Ectodermal cell (in vitro differentiated cells): Measurements from ENCODE around the gene RUNDC3A. TPM values are rescaled to one million over a fixed set of nuclear protein-coding genes. Genes with fewer than 3 reads are reported as not detected.

Experiments
- H3K27ac ChIP-seq: 2 replicates; pipeline ENCODE4 v1.7.0; 2013; ENCODE audit warnings: mild to moderate bottlenecking, low read depth, low read length; ENCODE audit not compliant: insufficient read depth, poor library complexity, severe bottlenecking
- H3K27me3 ChIP-seq: 2 replicates; pipeline ENCODE4 v1.7.0; 2013; ENCODE audit warnings: mild to moderate bottlenecking, low read length; ENCODE audit not compliant: insufficient read depth, control insufficient read depth, poor library complexity, severe bottlenecking
- H3K36me3 ChIP-seq: one replicate; pipeline ENCODE4 v1.7.0; 2013; ENCODE audit warnings: low read length; ENCODE audit not compliant: control insufficient read depth, insufficient read depth
- H3K4me1 ChIP-seq: one replicate; pipeline ENCODE4 v1.7.0; 2013; ENCODE audit warnings: low read length; ENCODE audit not compliant: control insufficient read depth, insufficient read depth
- H3K4me3 ChIP-seq: 2 replicates; pipeline ENCODE4 v1.7.0; 2013; ENCODE audit warnings: low read depth, low read length, control low read depth; ENCODE audit not compliant: insufficient read depth
- H3K9me3 ChIP-seq: 2 replicates; pipeline ENCODE4 v1.7.0; 2013; ENCODE audit warnings: mild to moderate bottlenecking, low read length, moderate library complexity; ENCODE audit not compliant: control insufficient read depth
- WGBS, 2 experiments: methylation state at CpG; one replicate each; pipeline ENCODE4 v1.1.7; 2013; ENCODE audit warnings: missing lambda C conversion rate in 2 of 2; 5-methylcytosine and 5-hydroxymethylcytosine counted together
- polyA plus RNA-seq, 4 experiments: library from polyadenylated mRNA; stranded (reverse); fragments of 50-300 nt; gene quantifications; one replicate each; pipeline ENCODE4 v1.2.3, GENCODE V29; 2013

The RUNDC3A gene
- 1.4 TPM for polyA plus RNA-seq (2013, experiment 1 of 4)
- 1.8 TPM for polyA plus RNA-seq (2013, experiment 2 of 4)
- 2.2 TPM for polyA plus RNA-seq (2013, experiment 3 of 4)
- polyA plus RNA-seq (2013, experiment 4 of 4) = 1.5 TPM

- peaks cover 18% of the 10 kb centered on the region for H3K4me1 ChIP-seq
- H3K9me3 ChIP-seq = no peaks in the 10 kb centered on the region
- peaks cover 30% of the 10 kb centered on the region for H3K27me3 ChIP-seq
- no peaks in the 10 kb centered on the region for H3K36me3 ChIP-seq
- 0 to 1% methylated on average over 39 of the region's 39 CpGs for WGBS, 2 experiments
- H3K27ac ChIP-seq = peak within 1 kb of the TSS; percentile 55
- H3K4me3 ChIP-seq = peak within 1 kb of the TSS; percentile 47
Measured at GRCh38 chr17:44308320-44308818, at the start of gene RUNDC3A. Gene RUNDC3A, plus strand, starts transcription at chr17:44308601. Its CDS starts 232 bp downstream, at chr17:44308833.

DNA sequence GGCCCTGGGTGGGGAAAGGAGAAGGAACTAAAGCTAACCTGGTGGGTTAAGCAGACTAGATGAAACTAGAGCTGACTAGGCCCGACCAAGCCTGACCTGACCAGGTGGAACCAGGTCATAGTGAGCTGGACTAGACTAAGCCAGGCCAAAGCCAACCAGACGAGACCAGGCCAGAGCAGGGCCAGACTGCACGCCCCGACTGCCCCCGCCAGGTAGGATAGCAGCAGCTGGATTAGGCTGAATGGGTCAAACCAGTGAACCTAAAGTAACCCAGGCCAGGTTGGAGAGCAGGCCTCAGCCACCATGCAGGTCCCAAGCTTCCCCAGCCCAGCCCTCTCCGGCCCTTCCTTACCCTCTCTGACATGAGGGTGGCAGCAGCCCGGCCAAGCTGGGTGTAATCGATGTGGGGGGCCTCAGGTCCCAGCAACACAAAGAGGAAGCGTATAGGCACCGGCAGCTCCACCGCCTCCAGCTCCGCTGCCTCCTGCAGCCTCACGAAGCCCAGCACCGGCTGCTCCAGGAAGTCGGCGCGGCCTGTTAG is 49.5 kb upstream of the RUNDC3A start:
- H3K27ac ChIP-seq = no peak overlapping the region
- no peaks in the 10 kb centered on the region for H3K27me3 ChIP-seq
- no peaks in the 10 kb centered on the region for H3K4me1 ChIP-seq
- H3K36me3 ChIP-seq = no peaks in the 10 kb centered on the region
- no peaks in the 10 kb centered on the region for H3K9me3 ChIP-seq
- no peak overlapping the region for H3K4me3 ChIP-seq
- 91% methylated on average over 17 of the region's 17 CpGs for WGBS, 2 experiments

GRCh38 chr17:44260296-44260695 is 48.1 kb upstream of the RUNDC3A start:
- Histone ChIP-seq H3K27me3 (no peaks in the 10 kb centered on the region), H3K9me3 (no peaks in the 10 kb centered on the region), H3K27ac (no peak overlapping the region), H3K4me3 (no peak overlapping the region), H3K36me3 (no peaks in the 10 kb centered on the region), H3K4me1 (no peaks in the 10 kb centered on the region)
- 93 to 96% methylated on average over 6 of the region's 6 CpGs for WGBS, 2 experiments

DNA sequence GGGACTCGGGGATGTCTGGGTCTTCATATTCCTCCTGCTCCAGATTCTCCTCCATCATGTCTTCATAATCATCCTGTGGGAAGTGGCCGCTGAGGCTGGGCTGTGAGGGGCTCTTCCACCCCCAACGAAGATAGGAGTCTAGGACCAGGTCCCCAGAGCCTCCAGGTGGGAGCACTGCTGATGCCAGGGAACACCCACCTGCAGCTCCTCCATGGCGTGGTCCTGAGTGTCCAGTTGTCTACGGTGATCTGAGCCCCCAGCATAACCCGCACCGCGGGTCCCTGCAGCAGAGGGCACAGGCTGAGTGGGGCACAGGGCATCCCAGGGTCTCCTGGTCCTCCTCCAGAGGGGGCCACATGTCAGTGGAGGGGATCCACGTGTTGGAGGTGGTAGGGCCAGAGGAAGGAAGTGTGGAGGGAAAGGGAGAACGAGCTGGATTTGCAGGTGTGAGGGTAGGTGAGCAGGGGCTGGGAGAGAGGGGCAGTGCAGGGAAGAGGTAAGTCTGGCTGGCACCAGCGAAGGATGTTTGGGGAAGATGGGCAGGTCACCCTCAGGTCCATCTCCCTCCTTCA is 45.7 kb upstream of the RUNDC3A start:
- Histone ChIP-seq H3K36me3 (no peaks in the 10 kb centered on the region), H3K4me1 (no peaks in the 10 kb centered on the region), H3K27ac (no peak overlapping the region), H3K9me3 (no peaks in the 10 kb centered on the region), H3K4me3 (no peak overlapping the region), H3K27me3 (no peaks in the 10 kb centered on the region)
- 82 to 85% methylated on average over 11 of the region's 11 CpGs for WGBS, 2 experiments

DNA sequence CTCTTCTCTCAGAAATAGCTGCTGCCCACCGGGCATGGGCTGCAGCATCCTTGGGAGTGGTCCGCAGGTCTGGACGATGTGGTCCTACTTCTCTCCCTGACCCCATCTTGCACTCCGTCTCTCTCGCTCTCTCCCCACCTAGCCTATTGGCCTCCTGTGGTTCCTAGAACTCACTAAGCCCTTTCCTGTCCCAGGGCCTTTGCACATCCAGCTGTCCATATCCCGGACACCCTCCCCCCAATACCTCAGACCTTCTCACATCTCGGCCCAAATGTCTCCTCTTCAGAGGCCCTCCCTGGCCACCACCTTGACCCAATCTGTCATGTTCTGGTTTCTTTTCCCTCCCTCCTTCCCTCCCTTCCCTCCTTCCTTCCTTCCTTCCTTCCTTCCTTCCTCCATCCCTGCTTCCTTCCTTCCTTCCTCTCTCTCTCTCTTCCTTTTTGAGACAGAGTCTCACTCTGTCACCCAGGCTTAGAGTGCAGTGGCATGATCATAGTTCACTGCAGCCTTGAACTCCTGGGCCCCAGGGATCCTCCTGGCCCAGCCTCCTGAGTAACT is 45.0 kb upstream of the RUNDC3A start:
- Histone ChIP-seq H3K27me3 (no peaks in the 10 kb centered on the region), H3K4me3 (no peak overlapping the region), H3K4me1 (peaks cover 2% of the 10 kb centered on the region), H3K9me3 (no peaks in the 10 kb centered on the region), H3K36me3 (no peaks in the 10 kb centered on the region), H3K27ac (no peak overlapping the region)
- WGBS, 2 experiments = 91% methylated on average over 7 of the region's 7 CpGs

DNA sequence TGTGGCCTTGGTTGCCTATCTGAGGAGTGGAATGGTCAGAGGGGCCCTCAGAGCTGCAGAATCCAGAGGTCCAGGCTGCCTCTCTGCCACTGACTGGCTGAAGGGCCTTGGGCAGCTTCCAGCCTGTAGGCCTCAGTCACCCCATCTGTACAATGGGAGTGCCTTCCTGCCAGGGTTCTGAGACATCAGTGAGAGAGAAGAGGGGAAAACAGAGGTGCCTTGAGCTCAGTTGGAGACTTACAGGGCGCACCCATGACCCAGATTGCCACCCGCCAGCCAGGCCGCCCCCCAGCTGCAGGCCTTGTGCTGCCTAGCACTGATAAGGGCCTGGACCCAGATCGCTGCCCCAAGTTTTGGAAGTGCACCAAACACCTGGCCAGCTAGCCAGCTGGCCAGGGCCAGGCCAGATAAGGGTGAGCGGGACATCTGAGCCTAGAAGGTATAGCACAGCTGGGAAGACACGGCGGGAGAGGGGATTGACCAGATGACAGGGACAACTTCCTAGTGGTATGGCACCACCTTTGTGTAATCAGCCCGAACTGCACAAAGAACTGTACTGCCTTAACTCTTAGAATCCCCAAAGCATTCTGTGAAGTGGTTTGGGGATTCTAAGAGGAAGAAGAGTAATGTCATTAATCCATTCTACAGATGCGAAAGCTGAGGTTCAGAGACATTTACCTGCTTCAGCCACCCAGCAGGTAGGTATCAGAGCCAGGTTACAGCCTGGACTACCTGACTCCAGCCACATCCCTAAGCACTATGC is 41.8 kb upstream of the RUNDC3A start:
- Histone ChIP-seq H3K27ac (no peak overlapping the region), H3K9me3 (no peaks in the 10 kb centered on the region), H3K4me1 (peaks cover 11% of the 10 kb centered on the region), H3K4me3 (no peak overlapping the region), H3K36me3 (no peaks in the 10 kb centered on the region), H3K27me3 (no peaks in the 10 kb centered on the region)
- 88 to 89% methylated on average over 9 of the region's 9 CpGs for WGBS, 2 experiments

GRCh38 chr17:44267165-44267455 is 41.3 kb upstream of the RUNDC3A start:
- no peaks in the 10 kb centered on the region for H3K36me3 ChIP-seq
- 90 to 94% methylated on average over 5 of the region's 5 CpGs for WGBS, 2 experiments
- peaks cover 11% of the 10 kb centered on the region for H3K4me1 ChIP-seq
- H3K27me3 ChIP-seq = no peaks in the 10 kb centered on the region
- no peak overlapping the region for H3K4me3 ChIP-seq
- no peaks in the 10 kb centered on the region for H3K9me3 ChIP-seq
- no peak overlapping the region for H3K27ac ChIP-seq

DNA sequence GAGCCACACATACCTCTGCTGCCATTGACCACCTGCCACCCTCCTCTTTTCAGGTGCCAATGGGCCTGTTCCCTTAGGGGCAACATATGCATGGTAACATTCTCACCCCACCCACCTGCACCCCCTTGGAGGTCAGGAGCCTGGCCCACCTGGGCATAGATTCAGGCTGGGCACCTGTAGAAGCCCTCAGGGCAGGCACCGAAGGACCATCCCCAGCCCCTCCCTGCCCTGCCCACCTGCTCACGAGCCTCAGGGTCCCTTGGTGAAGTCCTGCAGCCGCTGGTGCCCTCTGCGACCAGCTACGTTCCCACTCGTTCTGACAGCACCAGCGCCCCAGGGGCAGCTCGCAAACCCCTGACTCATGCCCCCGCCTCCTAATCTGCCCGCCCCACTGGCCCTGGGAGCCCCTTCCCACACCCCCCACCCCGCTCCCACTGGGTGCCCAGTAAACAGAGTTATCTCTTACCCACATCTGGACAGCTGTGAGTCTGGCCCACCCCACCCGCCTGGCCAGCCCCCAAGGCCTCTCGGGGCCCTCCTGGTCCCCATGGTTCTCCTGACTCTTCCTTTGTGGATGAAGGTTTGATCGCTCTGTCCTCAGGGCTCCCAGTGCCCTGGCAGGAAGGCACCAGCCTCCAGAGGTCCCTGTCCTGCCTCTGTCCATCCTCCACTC is 40.4 kb upstream of the RUNDC3A start, which contains the start of gene SLC4A1:
Gene SLC4A1 (minus strand): TSS at position 318 of the 673 bp plus-strand sequence. CDS start 5,269 bp downstream, outside the sequence.
- peaks cover 11% of the 10 kb centered on the region for H3K4me1 ChIP-seq
- no peaks in the 10 kb centered on the region for H3K27me3 ChIP-seq
- no peak within 1 kb of the TSS for H3K27ac ChIP-seq
- WGBS, 2 experiments = 85 to 91% methylated on average over 14 of the region's 14 CpGs
- no peak within 1 kb of the TSS for H3K4me3 ChIP-seq
- no peaks in the 10 kb centered on the region for H3K9me3 ChIP-seq
- H3K36me3 ChIP-seq = no peaks in the 10 kb centered on the region

DNA sequence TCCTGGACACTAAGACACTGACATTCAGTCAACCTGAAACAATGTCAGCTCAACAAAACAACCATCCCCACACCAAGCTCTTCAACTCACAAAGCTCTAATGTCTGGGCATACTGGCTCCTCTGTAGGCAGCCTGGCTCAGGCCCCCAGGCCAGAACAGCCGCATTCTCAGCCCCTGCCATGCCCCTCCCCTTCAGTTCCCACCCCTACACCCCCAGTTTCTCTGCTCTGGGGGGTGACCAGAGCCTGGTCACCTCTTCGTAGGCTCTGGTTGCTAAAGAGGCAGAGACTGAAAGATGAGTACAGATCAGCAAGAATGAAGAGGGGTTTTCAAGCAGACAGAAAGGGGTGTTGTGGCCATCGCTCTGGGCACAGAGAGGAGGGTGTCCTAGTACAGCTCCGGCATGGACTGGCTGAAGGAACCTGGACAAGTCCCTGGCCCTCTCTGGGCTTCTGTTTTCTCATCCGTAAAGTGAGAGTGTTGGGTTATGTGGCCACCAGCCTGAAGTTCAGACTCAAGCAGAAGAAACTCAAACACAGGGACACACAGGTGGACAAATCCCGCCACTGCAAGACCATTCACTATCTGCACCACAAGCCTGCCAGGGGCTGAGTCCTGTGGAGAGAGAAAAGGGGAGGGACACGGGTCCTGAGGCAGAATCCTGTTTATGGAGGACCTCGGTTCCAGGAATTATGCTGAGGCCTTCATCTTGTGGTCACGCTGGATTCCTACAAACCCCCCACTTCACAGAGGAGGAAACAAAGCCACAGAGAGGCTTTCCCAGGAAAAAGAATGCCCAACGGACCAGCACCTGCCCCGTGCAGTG is 39.5 kb upstream of the RUNDC3A start:
- H3K9me3 ChIP-seq = no peaks in the 10 kb centered on the region
- WGBS, 2 experiments = 86 to 88% methylated on average over 11 of the region's 11 CpGs
- H3K4me3 ChIP-seq = no peak overlapping the region
- H3K27me3 ChIP-seq = no peaks in the 10 kb centered on the region
- H3K27ac ChIP-seq = no peak overlapping the region
- no peaks in the 10 kb centered on the region for H3K36me3 ChIP-seq
- peaks cover 11% of the 10 kb centered on the region for H3K4me1 ChIP-seq
